CD4-positive, alpha-beta memory T cell (primary cell): ENCODE measurements around the gene ASPHD2. TPM values are rescaled to one million over a fixed set of nuclear protein-coding genes. Genes with fewer than 3 reads are reported as not detected.
A peak's percentile ranks its signal among the peaks of the same experiment; 100 is the strongest.
"Not testable (repeated sequence)": the region's sequence is repeated elsewhere in the genome, so short reads cannot be mapped to it uniquely, and the experiment has no call there.

ENCODE experiments used
- CTCF ChIA-PET: fragments of 350-600 bp; sonication (Branson Sonifier 250); formaldehyde crosslinking; loops from one replicate; lab custom pipeline; 2021; ENCODE audit warnings: inconsistent platforms; ENCODE audit not compliant: partially characterized antibody; lab: Charles Lee
- POLR2A ChIA-PET: fragments of 350-600 bp; sonication (Branson Sonifier 250); formaldehyde crosslinking; loops from one replicate; lab custom pipeline; 2021; ENCODE audit not compliant: partially characterized antibody; lab: Charles Lee
- DNase-seq, 5 donors: peaks; one replicate each; pipeline versions ENCODE4 v3.0.0 to v3.0.0-alpha.2; 2020 to 2022; ENCODE audit warnings: mixed read lengths in 1 of 5
- H3K27ac ChIP-seq: one replicate; pipeline ENCODE4 v1.7.0; 2013; ENCODE audit warnings: low read depth, low read length
- H3K27me3 ChIP-seq: 2 replicates; pipeline ENCODE4 v1.7.0; 2013; ENCODE audit warnings: mild to moderate bottlenecking, low read length, moderate library complexity; ENCODE audit not compliant: insufficient read depth
- H3K36me3 ChIP-seq: 2 replicates; pipeline ENCODE4 v1.7.0; 2013; ENCODE audit warnings: mild to moderate bottlenecking, low read length, moderate library complexity; ENCODE audit not compliant: insufficient read depth
- H3K4me1 ChIP-seq: 2 replicates; pipeline ENCODE4 v1.7.0; 2013; ENCODE audit warnings: mild to moderate bottlenecking, low read length, moderate library complexity; ENCODE audit not compliant: insufficient read depth
- H3K4me3 ChIP-seq, 2 donors: one replicate each; pipeline ENCODE4 v1.7.0; 2013; ENCODE audit warnings: low read length in 2 of 2, mild to moderate bottlenecking in 1 of 2
- H3K9me3 ChIP-seq, 2 donors: one replicate each; pipeline ENCODE4 v1.7.0; 2013; ENCODE audit warnings: low read length in 2 of 2, control low read depth in 1 of 2; ENCODE audit not compliant: control insufficient read depth in 1 of 2
- H3K27ac Mint-ChIP-seq, 7 donors: one replicate each; pipeline ENCODE4 v1.8.0; 2020 to 2021; ENCODE audit warnings: mixed read lengths in 7 of 7, mild to moderate bottlenecking in 6 of 7, inconsistent platforms in 3 of 7, moderate library complexity in 3 of 7
- H3K27me3 Mint-ChIP-seq, 2 donors: one replicate each; pipeline ENCODE4 v1.8.0; 2020 to 2021; ENCODE audit warnings: mixed read lengths in 2 of 2
- H3K36me3 Mint-ChIP-seq, 2 donors: one replicate each; pipeline ENCODE4 v1.8.0; 2020 to 2021; ENCODE audit warnings: mixed read lengths in 2 of 2, inconsistent platforms in 1 of 2, mild to moderate bottlenecking in 1 of 2
- H3K4me1 Mint-ChIP-seq, 4 donors: one replicate each; pipeline ENCODE4 v1.8.0; 2020 to 2021; ENCODE audit warnings: mixed read lengths in 4 of 4, mild to moderate bottlenecking in 1 of 4
- H3K4me3 Mint-ChIP-seq, 8 donors: one replicate each; pipeline ENCODE4 v1.8.0; 2020 to 2021; ENCODE audit warnings: mixed read lengths in 8 of 8, mild to moderate bottlenecking in 7 of 8, moderate library complexity in 6 of 8, inconsistent platforms in 3 of 8
- H3K9me3 Mint-ChIP-seq, 8 donors: one replicate each; pipeline ENCODE4 v1.8.0; 2020 to 2021; ENCODE audit warnings: mixed read lengths in 8 of 8, mild to moderate bottlenecking in 5 of 8, inconsistent platforms in 3 of 8, moderate library complexity in 1 of 8
- intact Hi-C: fragments of 100-400 bp; cut with micrococcal nuclease; formaldehyde crosslinking; loops from one replicate; pipeline ENCODE4 v1.15.1; 2023
- polyA plus RNA-seq, 2 donors: library from polyadenylated mRNA; unstranded; fragments of 300-500 nt; fragmentation: Illumina TruSeq; gene quantifications; one replicate each; pipeline ENCODE4 v1.2.3, GENCODE V29; 2021
- total RNA-seq, 2 experiments: library from RNA; stranded (reverse); gene quantifications; one replicate each; pipeline ENCODE4 v1.2.3, GENCODE V29; 2021

ASPHD2 gene
- total and polyA plus RNA-seq, 4 experiments from 2014 or later, result 2.8 to 4.1 (median 4.0) TPM

- Mint-ChIP-seq H3K27me3 (peaks cover 6% of the 10 kb centered on the region in 2 donors), H3K9me3 (no peaks in the 10 kb centered on the region), H3K36me3 (no peaks in the 10 kb centered on the region), H3K27ac (peak overlapping the region in 1 of 7 donors; percentile 54), H3K4me1 (no peaks in the 10 kb centered on the region), H3K4me3 (no peak overlapping the region)
- Histone ChIP-seq H3K36me3 (no peaks in the 10 kb centered on the region), H3K4me3 (no peak overlapping the region), H3K27me3 (no peaks in the 10 kb centered on the region), H3K27ac (no peak overlapping the region), H3K9me3 (no peaks in the 10 kb centered on the region), H3K4me1 (no peaks in the 10 kb centered on the region)
- CTCF ChIA-PET, result interaction anchor here (0.6 to 3.6 kb wide), 3 partner anchors 22 to 242 kb away, joined by 3 to 26 read pairs (median 5); no protein-coding TSS in a partner anchor
- intact Hi-C loops, result no loop called here
- POLR2A ChIA-PET, result no interaction called here
- no peak for DNase-seq
These were observed 27.3 kb upstream of the ASPHD2 start for GRCh38 chr22:26401726-26402125.

- H3K4me1 Mint-ChIP-seq, result no peaks in the 10 kb centered on the region
- ChIA-PET CTCF (interaction anchor here (0.9 kb wide), 1 partner anchor 39 kb away, joined by 4 read pairs; no protein-coding TSS in a partner anchor), POLR2A (no interaction called here)
- peak overlapping the region in 1 of 7 donors; percentile 25 for H3K27ac Mint-ChIP-seq
- no peak overlapping the region for H3K4me3 Mint-ChIP-seq
- DNase-seq, result no peak
- H3K4me3 ChIP-seq, result no peak overlapping the region
- H3K27me3 ChIP-seq, result no peaks in the 10 kb centered on the region
- H3K9me3 ChIP-seq, result no peaks in the 10 kb centered on the region
- peaks cover 9 to 13% of the 10 kb centered on the region in 2 donors for H3K27me3 Mint-ChIP-seq
- no peaks in the 10 kb centered on the region for H3K4me1 ChIP-seq
- no peaks in the 10 kb centered on the region for H3K36me3 ChIP-seq
- H3K9me3 Mint-ChIP-seq, result no peaks in the 10 kb centered on the region
- no peak overlapping the region for H3K27ac ChIP-seq
- no peaks in the 10 kb centered on the region for H3K36me3 Mint-ChIP-seq
- intact Hi-C loops, result no loop called here
These were observed 24.1 kb upstream of the ASPHD2 start for GRCh38 chr22:26404851-26405421.

GRCh38 chr22:26406118-26406517 is 22.9 kb upstream of the ASPHD2 start:
- Histone ChIP-seq H3K4me1 (no peaks in the 10 kb centered on the region), H3K36me3 (no peaks in the 10 kb centered on the region), H3K9me3 (no peaks in the 10 kb centered on the region), H3K27ac (no peak overlapping the region), H3K27me3 (no peaks in the 10 kb centered on the region), H3K4me3 (no peak overlapping the region)
- Mint-ChIP-seq H3K9me3 (no peaks in the 10 kb centered on the region), H3K4me3 (no peak overlapping the region), H3K27ac (no peak overlapping the region), H3K4me1 (no peaks in the 10 kb centered on the region), H3K36me3 (no peaks in the 10 kb centered on the region), H3K27me3 (peaks cover 9 to 13% of the 10 kb centered on the region in 2 donors)
- intact Hi-C loops, result no loop called here
- no peak for DNase-seq
- CTCF ChIA-PET, result no interaction called here
- POLR2A ChIA-PET, result no interaction called here

DNA sequence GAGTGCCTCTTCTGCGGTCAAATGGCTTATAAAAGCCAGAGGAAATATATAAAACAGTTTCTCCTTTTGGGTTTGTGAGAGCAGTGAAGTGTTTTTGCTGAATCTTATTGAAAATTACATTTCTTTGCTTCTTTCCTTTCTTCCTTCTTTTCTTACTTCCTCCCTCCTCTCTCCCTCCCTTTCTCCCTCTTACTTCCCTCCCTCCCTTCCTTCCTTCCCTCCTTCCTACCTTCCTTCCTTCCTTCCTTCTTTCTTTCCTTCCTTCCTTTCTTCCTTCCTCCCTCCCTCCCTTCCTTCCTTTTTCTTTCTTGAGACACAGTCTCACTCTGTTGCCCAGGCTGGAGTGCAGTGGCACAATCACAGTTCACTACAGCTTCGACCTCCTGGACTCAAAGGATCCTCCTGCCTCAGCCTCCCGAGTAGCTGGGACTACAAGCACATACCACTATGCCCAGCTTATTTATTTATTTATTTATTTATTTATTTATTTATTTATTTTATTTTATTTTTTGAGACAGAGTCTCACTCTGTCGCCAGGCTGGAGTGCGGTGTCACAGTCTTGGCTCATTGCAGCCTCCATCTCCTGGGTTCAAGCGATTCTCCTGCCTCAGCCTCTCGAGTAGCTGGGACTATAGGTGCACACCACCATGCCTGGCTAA is 20.4 kb upstream of the ASPHD2 start:
- DNase-seq, result not testable (repeated sequence)

DNA sequence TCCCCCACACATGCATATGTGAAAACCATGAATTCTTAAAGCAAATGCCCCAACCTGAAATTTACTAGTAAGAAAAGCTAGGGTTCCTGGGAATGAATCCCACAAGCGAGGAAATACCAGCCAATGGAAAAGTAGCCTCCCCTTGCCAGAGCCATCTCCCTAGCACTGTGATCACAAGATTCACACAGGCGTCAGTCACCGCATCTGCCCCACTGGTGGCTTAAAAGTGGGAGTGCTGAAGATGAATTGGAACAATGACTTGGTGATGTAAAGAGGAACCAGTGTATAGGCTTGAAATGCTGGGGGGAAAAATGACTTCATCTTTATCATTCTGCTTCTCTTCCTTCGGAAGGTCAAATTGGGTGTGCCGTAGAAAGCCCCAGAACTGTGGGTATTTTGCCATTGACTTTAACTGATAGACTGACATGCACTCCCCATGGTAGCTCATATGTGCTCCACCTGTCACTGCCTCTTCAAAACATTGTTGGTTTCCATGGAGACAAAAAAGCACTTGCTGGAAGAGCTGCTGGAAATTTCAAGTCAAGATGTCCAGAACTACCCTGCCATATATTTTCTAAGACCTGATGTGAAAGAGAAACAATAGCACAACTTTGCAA is 19.2 kb upstream of the ASPHD2 start:
- no peak overlapping the region for H3K27ac Mint-ChIP-seq
- CTCF ChIA-PET, result interaction anchor here (1.6 kb wide), 1 partner anchor 234 kb away, joined by 3 read pairs; no protein-coding TSS in a partner anchor
- Histone ChIP-seq H3K9me3 (no peaks in the 10 kb centered on the region), H3K36me3 (no peaks in the 10 kb centered on the region), H3K27ac (no peak overlapping the region), H3K4me1 (no peaks in the 10 kb centered on the region), H3K27me3 (no peaks in the 10 kb centered on the region), H3K4me3 (no peak overlapping the region)
- intact Hi-C loops, result no loop called here
- no peak overlapping the region for H3K4me3 Mint-ChIP-seq
- no peaks in the 10 kb centered on the region for H3K9me3 Mint-ChIP-seq
- POLR2A ChIA-PET, result no interaction called here
- H3K4me1 Mint-ChIP-seq, result no peaks in the 10 kb centered on the region
- DNase-seq, result no peak
- H3K36me3 Mint-ChIP-seq, result no peaks in the 10 kb centered on the region
- peaks cover 2 to 14% of the 10 kb centered on the region in 2 donors for H3K27me3 Mint-ChIP-seq

More for the DNA sequence above, 20.4 kb upstream of the ASPHD2 start:
- H3K27me3 ChIP-seq, intact Hi-C loops, POLR2A ChIA-PET, H3K9me3 Mint-ChIP-seq, H3K27ac ChIP-seq, H3K9me3 ChIP-seq, H3K4me1 Mint-ChIP-seq, H3K4me3 Mint-ChIP-seq, H3K4me1 ChIP-seq, H3K27ac Mint-ChIP-seq, H3K36me3 Mint-ChIP-seq, H3K4me3 ChIP-seq, H3K36me3 ChIP-seq: not testable (repeated sequence)
- CTCF ChIA-PET, result interaction anchor here (0.9 kb wide), 1 partner anchor 43 kb away, joined by 3 read pairs; no protein-coding TSS in a partner anchor
- H3K27me3 Mint-ChIP-seq, result peaks cover 2 to 11% of the 10 kb centered on the region in 2 donors

DNA sequence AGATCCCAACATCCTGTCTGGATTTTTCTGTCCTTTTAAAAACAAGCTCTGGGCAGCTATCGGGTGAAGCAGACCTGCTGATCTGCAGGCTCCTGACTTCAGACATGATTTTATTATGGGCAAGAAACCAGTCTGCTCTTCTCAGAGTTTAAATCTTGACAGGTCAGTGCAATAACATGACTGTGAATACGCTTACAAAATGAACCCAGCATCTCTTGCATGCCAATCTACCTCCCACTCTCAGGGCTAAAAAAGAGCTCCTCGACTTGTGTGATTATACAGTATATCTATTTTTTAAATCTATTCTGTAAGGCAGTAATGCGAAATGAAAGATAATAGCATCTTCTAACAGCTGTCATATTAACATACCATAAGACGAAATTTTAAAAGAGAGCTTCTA is 18.7 kb upstream of the ASPHD2 start:
- ChIA-PET POLR2A (no interaction called here), CTCF (interaction anchor here (1.6 kb wide), 1 partner anchor 233 kb away, joined by 3 read pairs; no protein-coding TSS in a partner anchor)
- intact Hi-C loops, result no loop called here
- DNase-seq, result no peak
- Mint-ChIP-seq H3K27me3 (peaks cover 2 to 14% of the 10 kb centered on the region in 2 donors), H3K27ac (no peak overlapping the region), H3K9me3 (no peaks in the 10 kb centered on the region), H3K36me3 (no peaks in the 10 kb centered on the region), H3K4me1 (no peaks in the 10 kb centered on the region), H3K4me3 (no peak overlapping the region)
- H3K9me3 ChIP-seq, result no peaks in the 10 kb centered on the region
- no peaks in the 10 kb centered on the region for H3K4me1 ChIP-seq
- no peak overlapping the region for H3K4me3 ChIP-seq
- no peaks in the 10 kb centered on the region for H3K36me3 ChIP-seq
- H3K27me3 ChIP-seq, result no peaks in the 10 kb centered on the region
- H3K27ac ChIP-seq, result no peak overlapping the region

DNA sequence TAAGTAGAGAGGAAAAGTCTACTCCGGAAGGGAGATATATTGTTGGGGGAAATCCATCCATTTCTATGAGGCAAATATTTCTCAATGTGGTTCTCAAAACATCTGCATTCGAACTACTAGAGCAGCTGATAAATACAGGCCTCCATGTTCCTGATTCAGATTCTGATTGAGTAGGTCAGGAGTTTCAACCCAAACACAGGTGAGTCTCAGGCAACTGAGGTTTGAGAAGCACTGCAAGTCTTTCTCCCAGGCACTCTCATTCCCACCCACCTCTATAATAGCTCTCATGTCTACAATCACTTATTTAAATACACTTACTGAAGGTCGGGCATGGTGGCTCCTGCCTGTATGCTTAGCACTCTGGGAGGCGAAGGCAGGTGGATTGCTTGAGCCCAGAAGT is 14.7 kb upstream of the ASPHD2 start:
- no peaks in the 10 kb centered on the region for H3K4me1 Mint-ChIP-seq
- no peak for DNase-seq
- H3K4me1 ChIP-seq, result no peaks in the 10 kb centered on the region
- intact Hi-C loops, result no loop called here
- ChIA-PET CTCF (no interaction called here), POLR2A (interaction anchor here (1.7 kb wide), 1 partner anchor 14 kb away, joined by 3 read pairs; no protein-coding TSS in a partner anchor)
- H3K36me3 Mint-ChIP-seq, result no peaks in the 10 kb centered on the region
- no peak overlapping the region for H3K27ac Mint-ChIP-seq
- no peaks in the 10 kb centered on the region for H3K9me3 Mint-ChIP-seq
- H3K27me3 Mint-ChIP-seq, result peaks cover 4 to 17% of the 10 kb centered on the region in 2 donors
- H3K36me3 ChIP-seq, result no peaks in the 10 kb centered on the region
- H3K4me3 ChIP-seq, result no peak overlapping the region
- no peaks in the 10 kb centered on the region for H3K9me3 ChIP-seq
- no peak overlapping the region for H3K27ac ChIP-seq
- no peak overlapping the region for H3K4me3 Mint-ChIP-seq
- no peaks in the 10 kb centered on the region for H3K27me3 ChIP-seq
